NB4 (cell line): ENCODE results near the gene DCAF17.
A peak's percentile ranks its signal among the peaks of the same experiment; 100 is the strongest.

Experiments used
- DNase-seq: peaks from one replicate; pipeline ENCODE4 v3.0.0; 2010; ENCODE audit warnings: low read depth
- H3K4me3 ChIP-seq: one replicate; pipeline ENCODE4 v1.5.1; 2011; ENCODE audit warnings: mild to moderate bottlenecking, low read depth, low read length, moderate library complexity
- CTCF ChIP-seq: IDR thresholded peaks from one replicate; pipeline ENCODE4 v1.5.1; 2012; ENCODE audit warnings: low read depth, low read length
- MYC ChIP-seq: IDR thresholded peaks from 2 replicates; pipeline ENCODE4 v1.6.1; 2011; ENCODE audit warnings: low read depth, low read length
- POLR2A ChIP-seq: IDR thresholded peaks from 2 replicates; pipeline ENCODE4 v1.6.1; 2011; ENCODE audit warnings: mild to moderate bottlenecking; ENCODE audit not compliant: insufficient read length; ENCODE audit errors: extremely low read depth
- TF ChIP-seq, protein P1 (sequence below): IDR thresholded peaks from 2 replicates; pipeline ENCODE4 v1.6.1; 2011; ENCODE audit warnings: low read depth, low read length

DCAF17 gene

GRCh38 chr2:171514908-171515582 lies 81.0 kb downstream of the DCAF17 start:
- no peak overlapping the region for H3K4me3 ChIP-seq
- TF ChIP-seq MYC (no peak), CTCF (no peak), POLR2A (no peak)
- TF ChIP-seq, protein P1, sequence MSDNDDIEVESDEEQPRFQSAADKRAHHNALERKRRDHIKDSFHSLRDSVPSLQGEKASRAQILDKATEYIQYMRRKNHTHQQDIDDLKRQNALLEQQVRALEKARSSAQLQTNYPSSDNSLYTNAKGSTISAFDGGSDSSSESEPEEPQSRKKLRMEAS: no peak
- no peak for DNase-seq

GRCh38 chr2:171515672-171516298 lies 81.8 kb downstream of the DCAF17 start:
- DNase-seq: no peak
- no peak overlapping the region for H3K4me3 ChIP-seq
- TF ChIP-seq POLR2A (no peak), CTCF (no peak), MYC (no peak)
- TF ChIP-seq, protein P1: no peak

DNA sequence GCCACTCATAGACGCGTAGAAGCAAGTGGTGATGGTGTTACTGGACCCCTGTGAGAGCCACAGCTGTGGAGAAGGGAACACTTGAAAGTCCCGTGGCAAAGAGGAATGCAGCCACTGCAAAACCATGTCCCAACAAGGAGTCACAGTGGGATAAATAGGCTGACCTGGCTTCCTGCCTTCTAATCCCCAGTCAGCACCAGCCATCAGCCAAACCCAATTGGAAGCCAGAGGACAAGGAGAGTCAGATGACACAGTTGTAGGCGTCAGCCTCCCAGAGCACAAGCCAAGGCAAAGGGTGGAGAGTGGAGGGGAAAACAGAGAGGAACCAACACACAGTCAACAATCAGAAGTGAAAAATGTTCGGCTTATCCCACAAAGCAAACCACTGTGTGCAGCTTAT lies 82.8 kb downstream of the DCAF17 start:
- no peak for TF ChIP-seq MYC
- no peak for TF ChIP-seq POLR2A
- TF ChIP-seq CTCF: no peak
- TF ChIP-seq, protein P1: no peak
- DNase-seq: no peak
- H3K4me3 ChIP-seq: no peak overlapping the region

DNA sequence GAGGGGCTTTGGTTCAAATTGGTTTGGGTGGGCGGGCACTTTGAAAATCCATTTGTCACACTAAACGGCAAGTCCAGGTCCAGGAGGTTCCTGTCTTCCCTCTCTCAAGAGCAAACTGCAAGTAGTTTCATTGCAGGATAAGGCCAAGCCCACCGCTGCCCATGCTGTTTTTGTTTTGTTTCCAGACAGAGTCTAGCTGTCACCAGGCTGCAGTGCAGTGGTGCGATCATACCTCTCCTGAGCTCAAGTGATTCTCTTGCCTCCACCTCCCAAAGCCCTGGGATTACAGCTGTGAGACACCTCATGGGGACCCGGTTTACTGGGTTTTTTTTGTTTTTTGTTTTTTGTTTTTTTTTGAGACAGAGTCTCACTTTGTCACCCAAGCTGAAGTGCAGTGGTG lies 86.4 kb downstream of the DCAF17 start:
- TF ChIP-seq CTCF (no peak), POLR2A (no peak), MYC (no peak)
- TF ChIP-seq, protein P1: no peak
- no peak for DNase-seq
- H3K4me3 ChIP-seq: no peak overlapping the region

- TF ChIP-seq CTCF (no peak), MYC (no peak), POLR2A (no peak)
- TF ChIP-seq, protein P1: no peak
- peak; percentile 21 for DNase-seq
- H3K4me3 ChIP-seq: peak overlapping the region; percentile 75
Observed at GRCh38 chr2:171521361-171522051, 87.5 kb downstream of the DCAF17 start.
